K562 (cell line): ENCODE data around the gene POM121C. TPM values are rescaled to one million over a fixed set of nuclear protein-coding genes. Genes with fewer than 3 reads are reported as not detected.

Experiments
- CREB1 ChIP-seq, 2 experiments: sonication (generic) in 1 of 2; formaldehyde crosslinking in 1 of 2; IDR thresholded peaks; 2 replicates each; pipeline versions ENCODE4 v1.6.1 to v1.8.0; 2012 to 2022; ENCODE audit warnings: inconsistent platforms in 1 of 2, mild to moderate bottlenecking in 1 of 2, missing genetic modification reagents in 1 of 2, moderate library complexity in 1 of 2
- DDX20 ChIP-seq: fragments of 450-650 bp; IDR thresholded peaks from 2 replicates; pipeline ENCODE4 v1.6.1; 2016; ENCODE audit warnings: missing genetic modification characterization, low read depth, mild to moderate bottlenecking, missing compliant biosample characterization, moderate library complexity
- ESRRA ChIP-seq: fragments of 450-650 bp; IDR thresholded peaks from 2 replicates; pipeline ENCODE4 v1.6.1; 2014; ENCODE audit warnings: low read depth, mild to moderate bottlenecking, moderate library complexity, borderline replicate concordance
- IRF2 ChIP-seq: sonication (generic); formaldehyde crosslinking; IDR thresholded peaks from 2 replicates; pipeline ENCODE4 v1.8.1; 2022; ENCODE audit warnings: mild to moderate bottlenecking, missing genetic modification reagents
- JUN ChIP-seq, 2 experiments: sonication (generic) in 1 of 2; formaldehyde crosslinking in 1 of 2; IDR thresholded peaks; 2 replicates each; pipeline versions ENCODE4 v1.6.1 to v1.8.0; 2012 to 2022; ENCODE audit warnings: borderline replicate concordance in 2 of 2, mild to moderate bottlenecking in 2 of 2, improper control_type of control experiment in 1 of 2, low read depth in 1 of 2, low read length in 1 of 2, missing genetic modification reagents in 1 of 2
- KLF16 ChIP-seq: IDR thresholded peaks from 2 replicates; pipeline ENCODE4 v1.6.1; 2016; ENCODE audit warnings: antibody characterized with exemption
- LEF1 ChIP-seq: fragments of 450-650 bp; IDR thresholded peaks from 2 replicates; pipeline ENCODE4 v1.6.1; 2016; ENCODE audit warnings: mild to moderate bottlenecking
- NFXL1 ChIP-seq: fragments of 450-650 bp; formaldehyde crosslinking; IDR thresholded peaks from 2 replicates; pipeline ENCODE4 v1.4.0; 2021; ENCODE audit warnings: mild to moderate bottlenecking
- SMAD2 ChIP-seq: fragments of 150-350 bp; IDR thresholded peaks from 2 replicates; pipeline ENCODE4 v1.6.1; 2014; ENCODE audit warnings: low read depth, mild to moderate bottlenecking, low read length
- SREBF2 ChIP-seq: sonication (generic); formaldehyde crosslinking; IDR thresholded peaks from 2 replicates; pipeline ENCODE4 v1.4.0; 2020; ENCODE audit warnings: mild to moderate bottlenecking, missing genetic modification reagents
- polyA plus RNA-seq, 8 experiments: library from polyadenylated mRNA; depleted of rRNA in 4 of 8; stranded (reverse) in 5 of 8; unstranded in 3 of 8; fragments of >200 nt; fragmentation: Nextera tagmentation in 2 of 8; fragmentation: Illumina TruSeq in 1 of 8; extraction: Ambion mirVana in 2 of 8; extraction: Trizol in 1 of 8; gene quantifications; 2 replicates each; pipeline versions ENCODE4 v1.2.1 to v1.2.3, GENCODE V29; 2011 to 2014; ENCODE audit warnings: inconsistent platforms in 1 of 8, missing spikeins in 1 of 8
- total RNA-seq, 7 experiments: library from RNA; depleted of rRNA in 6 of 7; stranded (reverse); fragments of >200 nt in 6 of 7; fragmentation: Illumina TruSeq in 2 of 7; extraction: Trizol in 2 of 7; gene quantifications; 2 replicates each; pipeline versions ENCODE4 v1.2.1 to v1.2.3, GENCODE V29; 2011 to 2021; ENCODE audit warnings: low replicate concordance in 1 of 7
- TF ChIP-seq, protein P1 (sequence below): fragments of 150-350 bp; IDR thresholded peaks from 2 replicates; pipeline ENCODE4 v1.6.1; 2014; ENCODE audit warnings: low read depth, mild to moderate bottlenecking, low read length, borderline replicate concordance
- TF ChIP-seq, protein P2 (sequence below): fragments of 450-650 bp; formaldehyde crosslinking; IDR thresholded peaks from 2 replicates; pipeline ENCODE4 v1.4.0; 2022; ENCODE audit warnings: mild to moderate bottlenecking, moderate library complexity
- TF ChIP-seq, protein P3 (sequence below), 2 experiments: fragments of 200-800 bp in 1 of 2; sonication (Bioruptor generic) in 1 of 2; sonication (generic) in 1 of 2; formaldehyde crosslinking in 1 of 2; IDR thresholded peaks in 1 of 2; conservative IDR thresholded peaks in 1 of 2; 2 replicates each; pipeline versions ENCODE4 v1.5.0 to v1.6.1; 2016 to 2020; ENCODE audit warnings: missing compliant biosample characterization in 1 of 2, missing genetic modification characterization in 1 of 2, missing genetic modification reagents in 1 of 2

POM121C gene
- total and polyA plus RNA-seq, 9 of the 15 experiments (the other 6 are each of a cell fraction or from before 2014, with no cell fraction given), result 7.1 to 119 (median 21.4) TPM

DNA sequence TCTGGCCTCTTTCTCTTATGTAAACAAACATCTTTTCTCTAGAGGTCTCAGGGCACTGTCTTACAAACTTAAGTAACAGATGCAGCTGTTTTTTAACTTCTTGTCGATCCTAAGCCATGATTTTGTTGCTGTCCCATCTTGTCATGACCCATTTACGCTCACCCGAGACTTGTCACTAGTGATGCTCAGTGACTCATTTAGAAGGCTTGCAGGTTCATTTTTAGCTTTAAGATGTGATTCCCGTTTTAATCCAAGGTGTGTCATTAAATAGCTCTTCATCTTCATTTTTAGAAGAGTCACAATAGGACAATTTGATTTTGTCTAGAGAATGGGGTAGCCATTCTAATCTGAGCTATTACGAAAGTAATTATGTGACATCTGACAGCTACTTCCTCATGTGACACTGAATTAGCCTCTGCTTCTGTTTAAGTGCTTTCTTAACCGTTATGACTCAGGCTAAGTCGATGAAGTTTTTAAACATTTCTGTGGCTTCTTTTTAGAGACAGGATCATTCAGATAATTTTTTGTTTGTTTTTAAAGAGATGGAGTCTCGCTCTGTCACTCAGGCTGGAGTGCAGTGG is 48.7 kb upstream of the POM121C start (continued):
- TF ChIP-seq ESRRA (no peak), IRF2 (CRISPR knock-in tag) (no peak), SREBF2 (CRISPR knock-in tag) (no peak), KLF16 (no peak), DDX20 (no peak), SMAD2 (no peak), LEF1 (peak; percentile 35; the same call in 1 of the 2 replicates), CREB1 (IDR thresholded peaks at IDR 0.05) (no peak), CREB1 (CRISPR knock-in tag; IDR thresholded peaks at IDR 0.05) (0 out of 2 replicates have a peak, but pooled peaks have one; percentile 26), NFXL1 (CRISPR knock-in tag) (no peak), JUN (IDR thresholded peaks at IDR 0.05; ENCODE audit: borderline replicate concordance, low read depth, low read length) (0 out of 2 replicates have a peak, but pooled peaks have one; percentile 6), JUN (CRISPR knock-in tag; IDR thresholded peaks at IDR 0.05; ENCODE audit: borderline replicate concordance) (no peak)
- TF ChIP-seq, protein P1, sequence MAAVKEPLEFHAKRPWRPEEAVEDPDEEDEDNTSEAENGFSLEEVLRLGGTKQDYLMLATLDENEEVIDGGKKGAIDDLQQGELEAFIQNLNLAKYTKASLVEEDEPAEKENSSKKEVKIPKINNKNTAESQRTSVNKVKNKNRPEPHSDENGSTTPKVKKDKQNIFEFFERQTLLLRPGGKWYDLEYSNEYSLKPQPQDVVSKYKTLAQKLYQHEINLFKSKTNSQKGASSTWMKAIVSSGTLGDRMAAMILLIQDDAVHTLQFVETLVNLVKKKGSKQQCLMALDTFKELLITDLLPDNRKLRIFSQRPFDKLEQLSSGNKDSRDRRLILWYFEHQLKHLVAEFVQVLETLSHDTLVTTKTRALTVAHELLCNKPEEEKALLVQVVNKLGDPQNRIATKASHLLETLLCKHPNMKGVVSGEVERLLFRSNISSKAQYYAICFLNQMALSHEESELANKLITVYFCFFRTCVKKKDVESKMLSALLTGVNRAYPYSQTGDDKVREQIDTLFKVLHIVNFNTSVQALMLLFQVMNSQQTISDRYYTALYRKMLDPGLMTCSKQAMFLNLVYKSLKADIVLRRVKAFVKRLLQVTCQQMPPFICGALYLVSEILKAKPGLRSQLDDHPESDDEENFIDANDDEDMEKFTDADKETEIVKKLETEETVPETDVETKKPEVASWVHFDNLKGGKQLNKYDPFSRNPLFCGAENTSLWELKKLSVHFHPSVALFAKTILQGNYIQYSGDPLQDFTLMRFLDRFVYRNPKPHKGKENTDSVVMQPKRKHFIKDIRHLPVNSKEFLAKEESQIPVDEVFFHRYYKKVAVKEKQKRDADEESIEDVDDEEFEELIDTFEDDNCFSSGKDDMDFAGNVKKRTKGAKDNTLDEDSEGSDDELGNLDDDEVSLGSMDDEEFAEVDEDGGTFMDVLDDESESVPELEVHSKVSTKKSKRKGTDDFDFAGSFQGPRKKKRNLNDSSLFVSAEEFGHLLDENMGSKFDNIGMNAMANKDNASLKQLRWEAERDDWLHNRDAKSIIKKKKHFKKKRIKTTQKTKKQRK, result no peak
- TF ChIP-seq, protein P2, sequence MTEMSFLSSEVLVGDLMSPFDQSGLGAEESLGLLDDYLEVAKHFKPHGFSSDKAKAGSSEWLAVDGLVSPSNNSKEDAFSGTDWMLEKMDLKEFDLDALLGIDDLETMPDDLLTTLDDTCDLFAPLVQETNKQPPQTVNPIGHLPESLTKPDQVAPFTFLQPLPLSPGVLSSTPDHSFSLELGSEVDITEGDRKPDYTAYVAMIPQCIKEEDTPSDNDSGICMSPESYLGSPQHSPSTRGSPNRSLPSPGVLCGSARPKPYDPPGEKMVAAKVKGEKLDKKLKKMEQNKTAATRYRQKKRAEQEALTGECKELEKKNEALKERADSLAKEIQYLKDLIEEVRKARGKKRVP (CRISPR knock-in tag), result no peak
- TF ChIP-seq, protein P3, sequence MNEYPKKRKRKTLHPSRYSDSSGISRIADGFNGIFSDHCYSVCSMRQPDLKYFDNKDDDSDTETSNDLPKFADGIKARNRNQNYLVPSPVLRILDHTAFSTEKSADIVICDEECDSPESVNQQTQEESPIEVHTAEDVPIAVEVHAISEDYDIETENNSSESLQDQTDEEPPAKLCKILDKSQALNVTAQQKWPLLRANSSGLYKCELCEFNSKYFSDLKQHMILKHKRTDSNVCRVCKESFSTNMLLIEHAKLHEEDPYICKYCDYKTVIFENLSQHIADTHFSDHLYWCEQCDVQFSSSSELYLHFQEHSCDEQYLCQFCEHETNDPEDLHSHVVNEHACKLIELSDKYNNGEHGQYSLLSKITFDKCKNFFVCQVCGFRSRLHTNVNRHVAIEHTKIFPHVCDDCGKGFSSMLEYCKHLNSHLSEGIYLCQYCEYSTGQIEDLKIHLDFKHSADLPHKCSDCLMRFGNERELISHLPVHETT (CRISPR knock-in tag; conservative IDR thresholded peaks at IDR 0.05 in 1 of 2, IDR thresholded peaks at IDR 0.05 in 1 of 2), result no peak
